ENCODE measurements around the gene TIGD3.

GRCh38 chr11:65309006-65309405, 45.5 kb upstream of the TIGD3 start:
- no peak for TF ChIP-seq CTCF (IDR thresholded peaks at IDR 0.05)
- TF ChIP-seq POLR2A (IDR thresholded peaks at IDR 0.05), result no peak

All from thyroid gland (tissue), 4 donors.